Right lobe of liver (tissue), 4 donors: ENCODE measurements around the gene DPH1.

Experiments used
- POLR2A ChIP-seq: fragments of 450-650 bp; IDR thresholded peaks from one replicate; pipeline ENCODE4 v1.6.1; 2017; ENCODE audit warnings: antibody characterized with exemption, mild to moderate bottlenecking
- TF ChIP-seq, protein P1 (sequence below), 4 donors: fragments of 200-600 bp in 3 of 4; fragments of 450-650 bp in 1 of 4; IDR thresholded peaks; one replicate each; pipeline versions ENCODE4 v1.5.1 to v1.8.0; 2016 to 2022; ENCODE audit warnings: antibody characterized with exemption in 4 of 4, mild to moderate bottlenecking in 2 of 4
- donor health status: DM: no; HTN: no; CAD: no.
- donor health status: DM: no; HTN: no; CAD: no.
- donor health status: DM: no; HTN: yes; CAD: no.

GRCh38 chr17:1985686-1986085, 44.3 kb upstream of the DPH1 start:
- TF ChIP-seq, protein P1, sequence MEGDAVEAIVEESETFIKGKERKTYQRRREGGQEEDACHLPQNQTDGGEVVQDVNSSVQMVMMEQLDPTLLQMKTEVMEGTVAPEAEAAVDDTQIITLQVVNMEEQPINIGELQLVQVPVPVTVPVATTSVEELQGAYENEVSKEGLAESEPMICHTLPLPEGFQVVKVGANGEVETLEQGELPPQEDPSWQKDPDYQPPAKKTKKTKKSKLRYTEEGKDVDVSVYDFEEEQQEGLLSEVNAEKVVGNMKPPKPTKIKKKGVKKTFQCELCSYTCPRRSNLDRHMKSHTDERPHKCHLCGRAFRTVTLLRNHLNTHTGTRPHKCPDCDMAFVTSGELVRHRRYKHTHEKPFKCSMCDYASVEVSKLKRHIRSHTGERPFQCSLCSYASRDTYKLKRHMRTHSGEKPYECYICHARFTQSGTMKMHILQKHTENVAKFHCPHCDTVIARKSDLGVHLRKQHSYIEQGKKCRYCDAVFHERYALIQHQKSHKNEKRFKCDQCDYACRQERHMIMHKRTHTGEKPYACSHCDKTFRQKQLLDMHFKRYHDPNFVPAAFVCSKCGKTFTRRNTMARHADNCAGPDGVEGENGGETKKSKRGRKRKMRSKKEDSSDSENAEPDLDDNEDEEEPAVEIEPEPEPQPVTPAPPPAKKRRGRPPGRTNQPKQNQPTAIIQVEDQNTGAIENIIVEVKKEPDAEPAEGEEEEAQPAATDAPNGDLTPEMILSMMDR (IDR thresholded peaks at IDR 0.05) = no peak
- no peak for TF ChIP-seq POLR2A
